Endothelial cell of umbilical vein (primary cell): Measurements from ENCODE around the gene C19orf33. TPM values are rescaled to one million over a fixed set of nuclear protein-coding genes. Genes with fewer than 3 reads are reported as not detected.

Source experiments
- BruUV-seq: library from RNA; stranded (reverse); fragments of 400-500 nt; replicated peaks from 2 replicates; lab custom pipeline; 2021; lab: Mats Ljungman, UMichigan
- CTCF ChIA-PET: fragments of 300-600, 350-600 bp; sonication (Branson Sonifier 250); formaldehyde crosslinking; loops from one replicate; lab custom pipeline; 2021; ENCODE audit warnings: antibody characterized with exemption, inconsistent platforms; lab: Charles Lee
- POLR2A ChIA-PET: fragments of 300-600, 350-600 bp; sonication (Branson Sonifier 250); formaldehyde crosslinking; loops from one replicate; lab custom pipeline; 2021; ENCODE audit warnings: antibody characterized with exemption, inconsistent platforms; lab: Charles Lee
- DNase-seq: peaks from one replicate; pipeline ENCODE4 v3.0.0-alpha.2; 2011; ENCODE audit warnings: low read depth, low spot score
- FAIRE-seq: peaks from 2 replicates; lab custom pipeline; 2011; peaks lifted over from hg19 to GRCh38; lab: Jason Lieb, UNC
- H2AFZ ChIP-seq: 2 replicates; pipeline ENCODE4 v1.6.0; 2012; ENCODE audit warnings: low read depth, low read length, control low read depth, inconsistent platforms
- H3K27ac ChIP-seq: 2 replicates; pipeline ENCODE4 v1.5.1; 2011; ENCODE audit warnings: low read depth, mild to moderate bottlenecking, control low read depth, low read length, moderate library complexity; ENCODE audit not compliant: insufficient read depth
- H3K27me3 ChIP-seq, 2 experiments: 2 replicates each; pipeline versions ENCODE4 v1.6.0 to v1.6.1; 2011; ENCODE audit warnings: low read length in 2 of 2, mixed read lengths in 1 of 2; ENCODE audit not compliant: control insufficient read depth in 2 of 2, insufficient read depth in 2 of 2
- H3K36me3 ChIP-seq, 2 experiments: 2 replicates in 1 of 2; 3 replicates in 1 of 2; pipeline ENCODE4 v1.5.1; 2011; ENCODE audit warnings: low read length in 2 of 2, mild to moderate bottlenecking in 1 of 2, moderate library complexity in 1 of 2; ENCODE audit not compliant: control insufficient read depth in 2 of 2, insufficient read depth in 2 of 2; ENCODE audit errors: extremely low read depth in 1 of 2
- H3K4me1 ChIP-seq: 3 replicates; pipeline ENCODE4 v1.5.1; 2011; ENCODE audit warnings: mild to moderate bottlenecking, low read length; ENCODE audit not compliant: control insufficient read depth, insufficient read depth; ENCODE audit errors: extremely low read depth
- H3K4me2 ChIP-seq: 2 replicates; pipeline ENCODE4 v1.6.1; 2011; ENCODE audit warnings: low read length, control low read depth, mixed read lengths; ENCODE audit not compliant: insufficient read depth
- H3K4me3 ChIP-seq, 3 experiments: fragments of 200-600 bp in 1 of 3; sonication (generic), shearing (Covaris generic) in 1 of 3; replicated peaks in 1 of 3; 2 replicates each; pipeline ENCODE4 v1.5.1; 2011 to 2016; ENCODE audit warnings: control low read depth in 3 of 3, low read length in 3 of 3, mild to moderate bottlenecking in 2 of 3, inconsistent platforms in 1 of 3, low read depth in 1 of 3, moderate library complexity in 1 of 3; ENCODE audit not compliant: insufficient read depth in 1 of 3
- H3K79me2 ChIP-seq: 2 replicates; pipeline ENCODE4 v1.6.0; 2012; ENCODE audit warnings: low read length, inconsistent platforms; ENCODE audit not compliant: control insufficient read depth, insufficient read depth
- H3K9ac ChIP-seq: replicated peaks from 2 replicates; pipeline ENCODE3; 2011; ENCODE audit warnings: low read length, control low read depth; ENCODE audit not compliant: insufficient read depth; ENCODE audit errors: extremely low read depth
- H3K9me1 ChIP-seq: replicated peaks from 3 replicates; pipeline ENCODE4 v1.6.0; 2011; ENCODE audit warnings: mild to moderate bottlenecking, low read length; ENCODE audit not compliant: control insufficient read depth, insufficient read depth; ENCODE audit errors: extremely low read depth
- H3K9me3 ChIP-seq: replicated peaks from 2 replicates; pipeline ENCODE4 v1.5.1; 2012; ENCODE audit warnings: low read length, inconsistent platforms; ENCODE audit not compliant: control insufficient read depth, insufficient read depth
- H4K20me1 ChIP-seq: replicated peaks from 2 replicates; pipeline ENCODE3; 2011; ENCODE audit warnings: mild to moderate bottlenecking, low read length; ENCODE audit not compliant: control insufficient read depth, insufficient read depth; ENCODE audit errors: extremely low read depth
- EZH2 ChIP-seq: IDR thresholded peaks from 2 replicates; pipeline ENCODE4 v1.6.1; 2012; ENCODE audit warnings: borderline replicate concordance, low read depth, mild to moderate bottlenecking, moderate library complexity, low read length, inconsistent platforms; ENCODE audit not compliant: severe bottlenecking
- FOS ChIP-seq: IDR thresholded peaks from 2 replicates; pipeline ENCODE4 v1.6.1; 2011; ENCODE audit warnings: mild to moderate bottlenecking, low read length, moderate library complexity, borderline replicate concordance; ENCODE audit not compliant: insufficient read depth
- GATA2 ChIP-seq: IDR thresholded peaks from 2 replicates; pipeline ENCODE4 v1.7.0; 2011; ENCODE audit warnings: low read depth, mild to moderate bottlenecking, moderate library complexity, mixed read lengths, low read length; ENCODE audit not compliant: insufficient read length, insufficient read depth
- MYC ChIP-seq: IDR thresholded peaks from one replicate; pipeline ENCODE4 v1.6.1; 2011; ENCODE audit warnings: mild to moderate bottlenecking, low read depth, low read length
- POLR2A ChIP-seq: IDR thresholded peaks from 2 replicates; pipeline ENCODE4 v1.6.1; 2012; ENCODE audit warnings: low read depth, mild to moderate bottlenecking, control low read depth, low read length
- POLR2AphosphoS5 ChIP-seq: IDR thresholded peaks from 2 replicates; pipeline ENCODE4 v1.6.1; 2012; ENCODE audit warnings: low read depth, mild to moderate bottlenecking, control low read depth, low read length, moderate library complexity; ENCODE audit not compliant: insufficient read depth
- dilution Hi-C: fragments of 300-500 bp; cut with MboI; formaldehyde crosslinking; loops from one replicate; pipeline ENCODE4 v1.15.0; 2019; ENCODE audit warnings: low sequenced_read_pairs; ENCODE audit not compliant: extremely low pct_ligation_motif_present
- intact Hi-C: fragments of 100-400 bp; cut with micrococcal nuclease; formaldehyde crosslinking; loops from one replicate; pipeline ENCODE4 v1.10.0; 2022
- polyA plus RNA-seq, 4 experiments: library from polyadenylated mRNA; depleted of rRNA in 3 of 4; stranded (reverse) in 3 of 4; unstranded in 1 of 4; fragments of >200 nt; gene quantifications; 2 replicates each; pipeline versions ENCODE4 v1.2.1 to v1.2.3, GENCODE V29; 2011 to 2012; ENCODE audit warnings: missing spikeins in 1 of 4
- total RNA-seq: library from RNA; stranded (reverse); gene quantifications from 2 replicates; pipeline ENCODE4 v1.2.3, GENCODE V29; 2021
- TF ChIP-seq, protein P1 (sequence below): IDR thresholded peaks from 2 replicates; pipeline ENCODE4 v1.6.1; 2011; ENCODE audit not compliant: insufficient read depth, insufficient read length
- TF ChIP-seq, protein P2 (sequence below), 2 donors: IDR thresholded peaks; 1 replicate in 1 of 2; 2 replicates in 1 of 2; pipeline ENCODE4 v1.5.1; 2011; ENCODE audit warnings: low read length in 2 of 2, mild to moderate bottlenecking in 2 of 2, moderate library complexity in 2 of 2, control low read depth in 1 of 2, inconsistent platforms in 1 of 2, low read depth in 1 of 2; ENCODE audit not compliant: insufficient read depth in 1 of 2; ENCODE audit errors: extremely low read depth in 1 of 2

Gene C19orf33
- total and polyA plus RNA-seq, 2 donors (not counting 3 experiments of a cell fraction or from before 2014, with no cell fraction given): 4.3 to 34.1 TPM

- Histone ChIP-seq H3K9me3 (no peaks in the 10 kb centered on the region), H3K4me1 (peaks cover 29% of the 10 kb centered on the region), H3K4me2 (no peak overlapping the region), H3K36me3 (no peaks in the 10 kb centered on the region), H3K27me3 (no peaks in the 10 kb centered on the region), H2AFZ (no peak overlapping the region), H4K20me1 (no peaks in the 10 kb centered on the region), H3K9ac (no peak overlapping the region), H3K4me3 (no peak overlapping the region), H3K27ac (no peak overlapping the region), H3K9me1 (no peaks in the 10 kb centered on the region), H3K79me2 (no peaks in the 10 kb centered on the region)
- dilution Hi-C loops (no loop called here), intact Hi-C loops (no loop called here)
- FAIRE-seq (no peak), DNase-seq (no peak)
- CTCF ChIA-PET: no interaction called here
- POLR2A ChIA-PET: no interaction called here
- TF ChIP-seq POLR2AphosphoS5 (no peak), GATA2 (no peak), POLR2A (no peak), EZH2 (no peak), MYC (no peak), FOS (no peak)
- TF ChIP-seq, protein P1, sequence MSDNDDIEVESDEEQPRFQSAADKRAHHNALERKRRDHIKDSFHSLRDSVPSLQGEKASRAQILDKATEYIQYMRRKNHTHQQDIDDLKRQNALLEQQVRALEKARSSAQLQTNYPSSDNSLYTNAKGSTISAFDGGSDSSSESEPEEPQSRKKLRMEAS: no peak
- TF ChIP-seq, protein P2, sequence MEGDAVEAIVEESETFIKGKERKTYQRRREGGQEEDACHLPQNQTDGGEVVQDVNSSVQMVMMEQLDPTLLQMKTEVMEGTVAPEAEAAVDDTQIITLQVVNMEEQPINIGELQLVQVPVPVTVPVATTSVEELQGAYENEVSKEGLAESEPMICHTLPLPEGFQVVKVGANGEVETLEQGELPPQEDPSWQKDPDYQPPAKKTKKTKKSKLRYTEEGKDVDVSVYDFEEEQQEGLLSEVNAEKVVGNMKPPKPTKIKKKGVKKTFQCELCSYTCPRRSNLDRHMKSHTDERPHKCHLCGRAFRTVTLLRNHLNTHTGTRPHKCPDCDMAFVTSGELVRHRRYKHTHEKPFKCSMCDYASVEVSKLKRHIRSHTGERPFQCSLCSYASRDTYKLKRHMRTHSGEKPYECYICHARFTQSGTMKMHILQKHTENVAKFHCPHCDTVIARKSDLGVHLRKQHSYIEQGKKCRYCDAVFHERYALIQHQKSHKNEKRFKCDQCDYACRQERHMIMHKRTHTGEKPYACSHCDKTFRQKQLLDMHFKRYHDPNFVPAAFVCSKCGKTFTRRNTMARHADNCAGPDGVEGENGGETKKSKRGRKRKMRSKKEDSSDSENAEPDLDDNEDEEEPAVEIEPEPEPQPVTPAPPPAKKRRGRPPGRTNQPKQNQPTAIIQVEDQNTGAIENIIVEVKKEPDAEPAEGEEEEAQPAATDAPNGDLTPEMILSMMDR (IDR thresholded peaks at IDR 0.05; ENCODE audit: extremely low read depth in 1 of 2, insufficient read depth in 1 of 2, low read depth in 1 of 2, low read length in 2 of 2): no peak
- no TSS peak for BruUV-seq
Observed at GRCh38 chr19:38273499-38273898, 30.6 kb upstream of the C19orf33 start.
